Activated T-cell treated with anti-CD3 and anti-CD28 coated beads for 1 hour (primary cell): ENCODE results near the gene IZUMO4.

Experiments used
- DNase-seq: peaks from one replicate; pipeline ENCODE4 v3.0.0-alpha.2; 2020; ENCODE audit warnings: low read depth

IZUMO4 gene

GRCh38 chr19:2096480-2097202 lies at the start of gene IZUMO4:
IZUMO4 (plus strand) TSS chr19:2096915; CDS start chr19:2096946, 31 bp downstream.
- peak; percentile 100 for DNase-seq

GRCh38 chr19:2047076-2047448 lies 49.7 kb upstream of the IZUMO4 start:
- DNase-seq: no peak

- DNase-seq: no peak
These were observed 49.1 kb upstream of the IZUMO4 start for GRCh38 chr19:2047449-2048103.

GRCh38 chr19:2048104-2048958 lies 48.4 kb upstream of the IZUMO4 start:
- no peak for DNase-seq

GRCh38 chr19:2048959-2049740 lies 47.6 kb upstream of the IZUMO4 start:
- DNase-seq: no peak

- peak; percentile 50 for DNase-seq
These were observed 46.9 kb upstream of the IZUMO4 start for GRCh38 chr19:2049741-2050348.

- no peak for DNase-seq
These were observed 46.2 kb upstream of the IZUMO4 start for GRCh38 chr19:2050349-2050990.

- peak; percentile 98 for DNase-seq
These were observed 45.5 kb upstream of the IZUMO4 start, which contains the start of gene MKNK2 for GRCh38 chr19:2050991-2051772. MKNK2 (minus strand) TSS chr19:2051244; CDS start chr19:2050851, 393 bp downstream.

GRCh38 chr19:2051773-2052704 lies 44.7 kb upstream of the IZUMO4 start:
- DNase-seq: peak; percentile 24

GRCh38 chr19:2053601-2054389 lies 42.9 kb upstream of the IZUMO4 start:
- DNase-seq: no peak

GRCh38 chr19:2054763-2055162 lies 42.0 kb upstream of the IZUMO4 start:
- no peak for DNase-seq

GRCh38 chr19:2055931-2056836 lies 40.5 kb upstream of the IZUMO4 start:
- no peak for DNase-seq

- no peak for DNase-seq
These were observed 39.9 kb upstream of the IZUMO4 start for GRCh38 chr19:2056837-2057192.

- DNase-seq: no peak
These were observed 38.9 kb upstream of the IZUMO4 start for GRCh38 chr19:2057484-2058469.

- no peak for DNase-seq
These were observed 37.9 kb upstream of the IZUMO4 start for GRCh38 chr19:2058570-2059421.
